ENCODE data around the gene CS. TPM values are rescaled to one million over a fixed set of nuclear protein-coding genes. Genes with fewer than 3 reads are reported as not detected.
A peak's percentile ranks its signal among the peaks of the same experiment; 100 is the strongest.

Gene CS
- total and polyA plus RNA-seq, 2 donors (not counting 1 experiment from before 2014, with no cell fraction given) = 117 to 170 TPM

GRCh38 chr12:56247923-56248322 lies 52.2 kb downstream of the CS start:
- H3K4me3 ChIP-seq (replicated peaks in 1 of 4; ENCODE audit: control extremely low read depth in 1 of 4, insufficient read depth in 1 of 4, low read depth in 3 of 4, low read length in 4 of 4) = no peak overlapping the region
- H3K27me3 ChIP-seq (ENCODE audit: control insufficient read depth, insufficient read depth, low read length) = no peaks in the 10 kb centered on the region
- H3K27ac ChIP-seq (ENCODE audit: insufficient read depth, low read length) = no peak overlapping the region
- H3K79me2 ChIP-seq (ENCODE audit: control insufficient read depth, insufficient read depth, low read length) = peaks cover 1% of the 10 kb centered on the region
- H2AFZ ChIP-seq (ENCODE audit: low read length) = no peak overlapping the region
- no peak for TF ChIP-seq CTCF (conservative IDR thresholded peaks at IDR 0.05 in 1 of 2, IDR thresholded peaks at IDR 0.05 in 1 of 2; ENCODE audit: low read depth in 1 of 2, low read length in 2 of 2)
- TF ChIP-seq EZH2 (IDR thresholded peaks at IDR 0.05; ENCODE audit: low read length, missing control alignments) = no peak
- no peak for DNase-seq (ENCODE audit: low read depth in 2 of 2)
- H3K9me3 ChIP-seq (ENCODE audit: control insufficient read depth, insufficient read depth, low read depth, low read length) = no peaks in the 10 kb centered on the region
- H3K9ac ChIP-seq (ENCODE audit: insufficient read depth, low read length) = no peak overlapping the region
- peaks cover 49% of the 10 kb centered on the region for H3K36me3 ChIP-seq (ENCODE audit: control insufficient read depth, insufficient read depth, low read length)
- no peaks in the 10 kb centered on the region for H4K20me1 ChIP-seq (ENCODE audit: control insufficient read depth, extremely low read depth, insufficient read depth, low read length)
- H3K4me1 ChIP-seq (ENCODE audit: control insufficient read depth, extremely low read depth, insufficient read depth, low read length) = no peaks in the 10 kb centered on the region
- H3K4me2 ChIP-seq (ENCODE audit: extremely low read depth, insufficient read depth, low read length) = no peak overlapping the region

- no peak overlapping the region for H3K4me3 ChIP-seq (replicated peaks in 1 of 4; ENCODE audit: control extremely low read depth in 1 of 4, insufficient read depth in 1 of 4, low read depth in 3 of 4, low read length in 4 of 4)
- no peak overlapping the region for H2AFZ ChIP-seq (ENCODE audit: low read length)
- H3K4me2 ChIP-seq (ENCODE audit: extremely low read depth, insufficient read depth, low read length) = no peak overlapping the region
- H3K36me3 ChIP-seq (ENCODE audit: control insufficient read depth, insufficient read depth, low read length) = peaks cover 58% of the 10 kb centered on the region
- no peak overlapping the region for H3K27ac ChIP-seq (ENCODE audit: insufficient read depth, low read length)
- H3K9ac ChIP-seq (ENCODE audit: insufficient read depth, low read length) = no peak overlapping the region
- no peaks in the 10 kb centered on the region for H3K79me2 ChIP-seq (ENCODE audit: control insufficient read depth, insufficient read depth, low read length)
- H4K20me1 ChIP-seq (ENCODE audit: control insufficient read depth, extremely low read depth, insufficient read depth, low read length) = no peaks in the 10 kb centered on the region
- no peaks in the 10 kb centered on the region for H3K9me3 ChIP-seq (ENCODE audit: control insufficient read depth, insufficient read depth, low read depth, low read length)
- TF ChIP-seq EZH2 (IDR thresholded peaks at IDR 0.05; ENCODE audit: low read length, missing control alignments) (no peak), CTCF (conservative IDR thresholded peaks at IDR 0.05 in 1 of 2, IDR thresholded peaks at IDR 0.05 in 1 of 2; ENCODE audit: low read depth in 1 of 2, low read length in 2 of 2) (no peak)
- no peaks in the 10 kb centered on the region for H3K4me1 ChIP-seq (ENCODE audit: control insufficient read depth, extremely low read depth, insufficient read depth, low read length)
- H3K27me3 ChIP-seq (ENCODE audit: control insufficient read depth, insufficient read depth, low read length) = no peaks in the 10 kb centered on the region
- no peak for DNase-seq (ENCODE audit: low read depth in 2 of 2)
Observed at GRCh38 chr12:56244494-56244893, 55.6 kb downstream of the CS start.

GRCh38 chr12:56243731-56244181 lies 56.4 kb downstream of the CS start:
- H3K36me3 ChIP-seq (ENCODE audit: control insufficient read depth, insufficient read depth, low read length) = peaks cover 54% of the 10 kb centered on the region
- H3K79me2 ChIP-seq (ENCODE audit: control insufficient read depth, insufficient read depth, low read length) = no peaks in the 10 kb centered on the region
- no peaks in the 10 kb centered on the region for H3K27me3 ChIP-seq (ENCODE audit: control insufficient read depth, insufficient read depth, low read length)
- peak in 1 of 2 donors; percentile 27 for DNase-seq (ENCODE audit: low read depth in 2 of 2)
- H3K9me3 ChIP-seq (ENCODE audit: control insufficient read depth, insufficient read depth, low read depth, low read length) = no peaks in the 10 kb centered on the region
- TF ChIP-seq CTCF (conservative IDR thresholded peaks at IDR 0.05 in 1 of 2, IDR thresholded peaks at IDR 0.05 in 1 of 2; ENCODE audit: low read depth in 1 of 2, low read length in 2 of 2) (no peak), EZH2 (IDR thresholded peaks at IDR 0.05; ENCODE audit: low read length, missing control alignments) (no peak)
- H3K4me1 ChIP-seq (ENCODE audit: control insufficient read depth, extremely low read depth, insufficient read depth, low read length) = no peaks in the 10 kb centered on the region
- no peak overlapping the region for H3K27ac ChIP-seq (ENCODE audit: insufficient read depth, low read length)
- no peak overlapping the region for H2AFZ ChIP-seq (ENCODE audit: low read length)
- H3K4me3 ChIP-seq (replicated peaks in 1 of 4; ENCODE audit: control extremely low read depth in 1 of 4, insufficient read depth in 1 of 4, low read depth in 3 of 4, low read length in 4 of 4) = no peak overlapping the region
- H3K4me2 ChIP-seq (ENCODE audit: extremely low read depth, insufficient read depth, low read length) = no peak overlapping the region
- no peak overlapping the region for H3K9ac ChIP-seq (ENCODE audit: insufficient read depth, low read length)
- no peaks in the 10 kb centered on the region for H4K20me1 ChIP-seq (ENCODE audit: control insufficient read depth, extremely low read depth, insufficient read depth, low read length)
